MCF 10A (cell line): ENCODE data around the gene VAPA. TPM values are rescaled to one million over a fixed set of nuclear protein-coding genes. Genes with fewer than 3 reads are reported as not detected.

Experiments
- BruUV-seq: library from RNA; stranded (reverse); fragments of 400-500 nt; replicated peaks from 2 replicates; lab custom pipeline; 2021; lab: Mats Ljungman, UMichigan
- CTCF ChIA-PET: fragments of 300-600 bp; sonication (Branson Sonifier 250); formaldehyde crosslinking; extraction: SDS; loops from one replicate; lab custom pipeline; 2021; ENCODE audit warnings: antibody characterized with exemption, inconsistent platforms; lab: Yijun Ruan, JAX
- POLR2A ChIA-PET: fragments of 300-600, 350-650 bp; sonication (Branson Sonifier 250); formaldehyde crosslinking; extraction: SDS; loops from one replicate; lab custom pipeline; 2020; ENCODE audit warnings: antibody characterized with exemption, inconsistent platforms; lab: Yijun Ruan, JAX
- DNase-seq: peaks from one replicate; pipeline ENCODE4 v3.0.0-alpha.2; 2018; ENCODE audit not compliant: unreplicated experiment
- H3K27ac Mint-ChIP-seq: one replicate; pipeline ENCODE4 v1.8.0; 2022; ENCODE audit warnings: mild to moderate bottlenecking, low read depth, mixed read lengths; ENCODE audit not compliant: unreplicated experiment
- H3K27me3 Mint-ChIP-seq: one replicate; pipeline ENCODE4 v1.8.0; 2022; ENCODE audit warnings: mixed read lengths; ENCODE audit not compliant: insufficient read depth, unreplicated experiment
- H3K36me3 Mint-ChIP-seq: one replicate; pipeline ENCODE4 v1.8.0; 2022; ENCODE audit warnings: mild to moderate bottlenecking, moderate library complexity, mixed read lengths; ENCODE audit not compliant: insufficient read depth, unreplicated experiment
- H3K4me1 Mint-ChIP-seq: one replicate; pipeline ENCODE4 v1.8.0; 2022; ENCODE audit warnings: mixed read lengths; ENCODE audit not compliant: insufficient read depth, unreplicated experiment
- H3K4me3 Mint-ChIP-seq: one replicate; pipeline ENCODE4 v1.8.0; 2022; ENCODE audit warnings: mild to moderate bottlenecking, moderate library complexity, mixed read lengths; ENCODE audit not compliant: unreplicated experiment
- H3K9me3 Mint-ChIP-seq: one replicate; pipeline ENCODE4 v1.8.0; 2022; ENCODE audit warnings: mixed read lengths; ENCODE audit not compliant: unreplicated experiment
- CTCF ChIP-seq: fragments of 200-600 bp; IDR thresholded peaks from one replicate; pipeline ENCODE4 v1.8.0; 2022; ENCODE audit warnings: antibody characterized with exemption, mild to moderate bottlenecking; ENCODE audit not compliant: unreplicated experiment
- intact Hi-C: fragments of 100-400 bp; cut with micrococcal nuclease; formaldehyde crosslinking; loops from 2 replicates; pipeline ENCODE4 v1.14.1; 2022
- total RNA-seq: library from RNA; stranded (reverse); gene quantifications from 2 replicates; pipeline ENCODE4 v1.2.3, GENCODE V29; 2022

The VAPA gene
- total RNA-seq, 1 experiment from 2014 or later, result 286 TPM

- no peak for TF ChIP-seq CTCF
- H3K4me3 Mint-ChIP-seq, result no peak overlapping the region
- no peaks in the 10 kb centered on the region for H3K36me3 Mint-ChIP-seq
- peaks cover 12% of the 10 kb centered on the region for H3K4me1 Mint-ChIP-seq
- H3K27ac Mint-ChIP-seq, result no peak overlapping the region
- BruUV-seq, result no TSS peak
- no peaks in the 10 kb centered on the region for H3K9me3 Mint-ChIP-seq
- no peaks in the 10 kb centered on the region for H3K27me3 Mint-ChIP-seq
- intact Hi-C loops, result loop anchor here (5.0 kb wide), 1 partner anchor 39 kb away; no protein-coding TSS in a partner anchor
- POLR2A ChIA-PET, result interaction anchor here (0.7 kb wide), 1 partner anchor 36 kb away, joined by 4 read pairs; the partner anchor contains the start of gene VAPA
- DNase-seq, result no peak
- CTCF ChIA-PET, result no interaction called here
Observed at GRCh38 chr18:9878095-9878494, 35.7 kb upstream of the VAPA start.

GRCh38 chr18:9878783-9879242 lies 35.0 kb upstream of the VAPA start:
- H3K4me1 Mint-ChIP-seq, result peaks cover 12% of the 10 kb centered on the region
- no peak for DNase-seq
- POLR2A ChIA-PET, result interaction anchor here (0.6 to 1.0 kb wide), 3 partner anchors 23 to 284 kb away, joined by 3 to 4 read pairs (median 4); partner anchors contain the start of gene VAPA
- H3K27ac Mint-ChIP-seq, result no peak overlapping the region
- no peak overlapping the region for H3K4me3 Mint-ChIP-seq
- CTCF ChIA-PET, result no interaction called here
- H3K27me3 Mint-ChIP-seq, result no peaks in the 10 kb centered on the region
- no peaks in the 10 kb centered on the region for H3K9me3 Mint-ChIP-seq
- no peaks in the 10 kb centered on the region for H3K36me3 Mint-ChIP-seq
- no peak for TF ChIP-seq CTCF
- intact Hi-C loops, result loop anchor here (5.0 kb wide), 1 partner anchor 38 kb away; no protein-coding TSS in a partner anchor
- no TSS peak for BruUV-seq

GRCh38 chr18:9884090-9884489 lies 29.7 kb upstream of the VAPA start:
- no peaks in the 10 kb centered on the region for H3K4me1 Mint-ChIP-seq
- intact Hi-C loops, result no loop called here
- CTCF ChIA-PET, result no interaction called here

More at GRCh38 chr18:9884090-9884489, 29.7 kb upstream of the VAPA start:
- POLR2A ChIA-PET, result interaction anchor here (0.8 kb wide), 1 partner anchor 9 kb away, joined by 3 read pairs; no protein-coding TSS in a partner anchor
- Mint-ChIP-seq H3K27ac (no peak overlapping the region), H3K27me3 (no peaks in the 10 kb centered on the region), H3K9me3 (no peaks in the 10 kb centered on the region), H3K36me3 (no peaks in the 10 kb centered on the region), H3K4me3 (no peak overlapping the region)
- no peak for DNase-seq
- BruUV-seq, result no TSS peak
- TF ChIP-seq CTCF, result no peak
